ENCODE results near the gene INO80E. TPM values are rescaled to one million over a fixed set of nuclear protein-coding genes. Genes with fewer than 3 reads are reported as not detected.

INO80E gene
- total and polyA plus RNA-seq, 2 donors (not counting 3 experiments of a cell fraction or from before 2014, with no cell fraction given): 42.7 to 76.4 TPM

DNA sequence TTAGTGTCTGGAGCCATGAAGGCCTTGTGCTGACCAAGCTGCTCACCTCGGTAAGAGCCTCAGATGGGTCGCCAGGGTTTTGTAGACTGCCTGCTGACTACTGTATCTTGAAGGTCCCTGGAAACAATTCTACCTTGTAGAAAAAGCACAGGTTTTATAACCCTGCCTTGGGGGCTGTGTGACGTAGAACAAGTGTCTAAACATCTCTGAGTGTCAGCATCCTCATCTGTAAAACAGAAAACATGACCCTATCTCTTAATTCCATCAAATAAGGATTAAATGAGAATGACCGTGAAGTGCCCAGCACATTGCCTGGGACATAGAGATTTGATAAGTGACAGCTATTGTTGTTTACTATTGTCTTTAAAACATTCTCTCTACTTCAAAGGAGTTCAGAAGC lies 27.8 kb upstream of the INO80E start:
- H3K4me3 ChIP-seq (replicated peaks in 1 of 3; ENCODE audit: insufficient read depth in 1 of 3, low read depth in 1 of 3, low read length in 3 of 3): no peak overlapping the region
- BruUV-seq (replicated peaks): no TSS peak
- no peak overlapping the region for H3K27ac ChIP-seq (ENCODE audit: insufficient read depth, low read depth, low read length)
- H3K9me1 ChIP-seq (replicated peaks; ENCODE audit: control insufficient read depth, extremely low read depth, insufficient read depth, low read length): no peaks in the 10 kb centered on the region
- no peaks in the 10 kb centered on the region for H3K9me3 ChIP-seq (replicated peaks; ENCODE audit: control insufficient read depth, insufficient read depth, low read length)
- H3K36me3 ChIP-seq (ENCODE audit: control insufficient read depth in 2 of 2, extremely low read depth in 1 of 2, insufficient read depth in 2 of 2, low read length in 2 of 2): peaks cover 5 to 10% of the 10 kb centered on the region in 2 experiments
- H3K27me3 ChIP-seq (ENCODE audit: control insufficient read depth in 2 of 2, insufficient read depth in 2 of 2, low read length in 2 of 2): no peaks in the 10 kb centered on the region
- CTCF ChIA-PET: no interaction called here
- H3K9ac ChIP-seq (replicated peaks; ENCODE audit: extremely low read depth, insufficient read depth, low read length): no peak overlapping the region
- no peaks in the 10 kb centered on the region for H3K79me2 ChIP-seq (ENCODE audit: control insufficient read depth, insufficient read depth, low read length)
- TF ChIP-seq POLR2AphosphoS5 (IDR thresholded peaks at IDR 0.05; ENCODE audit: insufficient read depth, low read depth, low read length): no peak
- TF ChIP-seq, protein P1, sequence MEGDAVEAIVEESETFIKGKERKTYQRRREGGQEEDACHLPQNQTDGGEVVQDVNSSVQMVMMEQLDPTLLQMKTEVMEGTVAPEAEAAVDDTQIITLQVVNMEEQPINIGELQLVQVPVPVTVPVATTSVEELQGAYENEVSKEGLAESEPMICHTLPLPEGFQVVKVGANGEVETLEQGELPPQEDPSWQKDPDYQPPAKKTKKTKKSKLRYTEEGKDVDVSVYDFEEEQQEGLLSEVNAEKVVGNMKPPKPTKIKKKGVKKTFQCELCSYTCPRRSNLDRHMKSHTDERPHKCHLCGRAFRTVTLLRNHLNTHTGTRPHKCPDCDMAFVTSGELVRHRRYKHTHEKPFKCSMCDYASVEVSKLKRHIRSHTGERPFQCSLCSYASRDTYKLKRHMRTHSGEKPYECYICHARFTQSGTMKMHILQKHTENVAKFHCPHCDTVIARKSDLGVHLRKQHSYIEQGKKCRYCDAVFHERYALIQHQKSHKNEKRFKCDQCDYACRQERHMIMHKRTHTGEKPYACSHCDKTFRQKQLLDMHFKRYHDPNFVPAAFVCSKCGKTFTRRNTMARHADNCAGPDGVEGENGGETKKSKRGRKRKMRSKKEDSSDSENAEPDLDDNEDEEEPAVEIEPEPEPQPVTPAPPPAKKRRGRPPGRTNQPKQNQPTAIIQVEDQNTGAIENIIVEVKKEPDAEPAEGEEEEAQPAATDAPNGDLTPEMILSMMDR (IDR thresholded peaks at IDR 0.05; ENCODE audit: extremely low read depth in 1 of 2, insufficient read depth in 1 of 2, low read depth in 1 of 2, low read length in 2 of 2): no peak
- TF ChIP-seq, protein P2, sequence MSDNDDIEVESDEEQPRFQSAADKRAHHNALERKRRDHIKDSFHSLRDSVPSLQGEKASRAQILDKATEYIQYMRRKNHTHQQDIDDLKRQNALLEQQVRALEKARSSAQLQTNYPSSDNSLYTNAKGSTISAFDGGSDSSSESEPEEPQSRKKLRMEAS (IDR thresholded peaks at IDR 0.05; ENCODE audit: insufficient read depth, insufficient read length): no peak
- no peak for TF ChIP-seq POLR2A (IDR thresholded peaks at IDR 0.05; ENCODE audit: low read depth, low read length)
- FAIRE-seq (no peak), DNase-seq (ENCODE audit: low read depth, low spot score) (no peak)
- H4K20me1 ChIP-seq (replicated peaks; ENCODE audit: control insufficient read depth, extremely low read depth, insufficient read depth, low read length): no peaks in the 10 kb centered on the region
- dilution Hi-C loops (cut with MboI; ENCODE audit: extremely low pct_ligation_motif_present, low sequenced_read_pairs) (no loop called here), intact Hi-C loops (cut with micrococcal nuclease) (no loop called here)
- POLR2A ChIA-PET: no interaction called here
- no peaks in the 10 kb centered on the region for H3K4me1 ChIP-seq (ENCODE audit: control insufficient read depth, extremely low read depth, insufficient read depth, low read length)
- H2AFZ ChIP-seq (ENCODE audit: low read depth, low read length): no peak overlapping the region
- H3K4me2 ChIP-seq (ENCODE audit: insufficient read depth, low read length): no peak overlapping the region

DNA sequence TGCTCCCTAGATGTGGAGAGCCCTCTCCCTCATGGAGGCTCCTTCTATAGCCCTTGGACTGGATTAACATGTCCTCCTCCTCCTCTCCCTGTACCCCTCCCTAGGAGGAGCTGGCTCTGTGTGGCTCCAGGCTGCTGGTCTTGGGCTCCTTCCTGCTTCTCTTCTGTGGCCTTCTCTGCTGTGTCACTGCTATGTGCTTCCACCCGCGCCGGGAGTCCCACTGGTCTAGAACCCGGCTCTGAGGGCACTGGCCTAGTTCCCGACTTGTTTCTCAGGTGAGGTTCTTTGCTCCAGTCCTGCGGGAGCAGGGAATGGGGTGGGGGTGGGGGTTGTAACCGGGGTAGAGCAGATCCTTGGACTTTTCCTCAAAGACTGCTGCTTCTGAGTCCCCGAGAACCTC lies 24.7 kb upstream of the INO80E start:
- Histone ChIP-seq H3K27ac (ENCODE audit: insufficient read depth, low read depth, low read length) (no peak overlapping the region), H3K9me3 (replicated peaks; ENCODE audit: control insufficient read depth, insufficient read depth, low read length) (no peaks in the 10 kb centered on the region), H2AFZ (ENCODE audit: low read depth, low read length) (no peak overlapping the region), H3K4me1 (ENCODE audit: control insufficient read depth, extremely low read depth, insufficient read depth, low read length) (peaks cover 15% of the 10 kb centered on the region), H3K27me3 (ENCODE audit: control insufficient read depth in 2 of 2, insufficient read depth in 2 of 2, low read length in 2 of 2) (no peaks in the 10 kb centered on the region), H3K9ac (replicated peaks; ENCODE audit: extremely low read depth, insufficient read depth, low read length) (no peak overlapping the region), H3K9me1 (replicated peaks; ENCODE audit: control insufficient read depth, extremely low read depth, insufficient read depth, low read length) (no peaks in the 10 kb centered on the region), H3K79me2 (ENCODE audit: control insufficient read depth, insufficient read depth, low read length) (peaks cover 26% of the 10 kb centered on the region), H3K36me3 (ENCODE audit: control insufficient read depth in 2 of 2, extremely low read depth in 1 of 2, insufficient read depth in 2 of 2, low read length in 2 of 2) (peaks cover 5 to 10% of the 10 kb centered on the region in 2 experiments), H4K20me1 (replicated peaks; ENCODE audit: control insufficient read depth, extremely low read depth, insufficient read depth, low read length) (no peaks in the 10 kb centered on the region), H3K4me3 (replicated peaks in 1 of 3; ENCODE audit: insufficient read depth in 1 of 3, low read depth in 1 of 3, low read length in 3 of 3) (no peak overlapping the region), H3K4me2 (ENCODE audit: insufficient read depth, low read length) (no peak overlapping the region)
- POLR2A ChIA-PET: no interaction called here
- FAIRE-seq (no peak), DNase-seq (ENCODE audit: low read depth, low spot score) (no peak)
- CTCF ChIA-PET: no interaction called here
- TF ChIP-seq, protein P2 (IDR thresholded peaks at IDR 0.05; ENCODE audit: insufficient read depth, insufficient read length): no peak
- no peak for TF ChIP-seq POLR2AphosphoS5 (IDR thresholded peaks at IDR 0.05; ENCODE audit: insufficient read depth, low read depth, low read length)
- TF ChIP-seq GATA2 (IDR thresholded peaks at IDR 0.05; ENCODE audit: insufficient read depth, insufficient read length, low read depth, low read length): no peak
- TF ChIP-seq POLR2A (IDR thresholded peaks at IDR 0.05; ENCODE audit: low read depth, low read length): no peak
- TF ChIP-seq FOS (IDR thresholded peaks at IDR 0.05; ENCODE audit: borderline replicate concordance, insufficient read depth, low read length): no peak
- no peak for TF ChIP-seq EZH2 (IDR thresholded peaks at IDR 0.05; ENCODE audit: borderline replicate concordance, low read depth, low read length, severe bottlenecking)
- TF ChIP-seq JUN (IDR thresholded peaks at IDR 0.05; ENCODE audit: borderline replicate concordance, insufficient read depth, insufficient read length, low read depth): no peak
- TF ChIP-seq, protein P1 (IDR thresholded peaks at IDR 0.05; ENCODE audit: extremely low read depth in 1 of 2, insufficient read depth in 1 of 2, low read depth in 1 of 2, low read length in 2 of 2): no peak
- no peak for TF ChIP-seq MYC (IDR thresholded peaks at IDR 0.05; ENCODE audit: low read depth, low read length)
- intact Hi-C loops (cut with micrococcal nuclease): loop anchor here (5.0 kb wide), 2 partner anchors 149 to 164 kb away; partner anchors contain the start of genes MAZ and MVP
- no TSS peak for BruUV-seq (replicated peaks)
- dilution Hi-C loops (cut with MboI; ENCODE audit: extremely low pct_ligation_motif_present, low sequenced_read_pairs): no loop called here

All from endothelial cell of umbilical vein (primary cell).